ENCODE results near the gene SIGLEC14.

SIGLEC14 gene

DNA sequence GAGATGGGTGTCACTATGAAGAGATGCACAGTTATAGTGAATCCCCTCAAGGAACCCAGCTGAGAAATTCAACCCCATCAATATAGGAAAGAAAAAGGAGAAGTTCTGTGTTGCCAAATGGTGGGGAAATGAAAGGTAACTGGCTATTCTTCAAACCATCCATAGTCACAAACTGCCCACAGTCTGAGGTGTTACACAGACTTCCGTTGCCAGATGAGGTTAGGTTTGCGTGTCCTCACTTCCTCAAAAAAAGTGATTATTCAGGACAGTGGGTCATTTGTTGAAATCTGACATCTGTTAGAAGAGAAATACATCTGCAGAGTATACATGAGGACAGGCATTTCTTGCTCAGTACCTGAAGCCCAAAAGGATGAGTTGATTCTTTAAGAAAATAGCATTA is 25.4 kb downstream of the SIGLEC14 start:
- DNase-seq (ENCODE audit: low read depth in 2 of 2): no peak

- DNase-seq (ENCODE audit: low read depth in 2 of 2): no peak
These were observed 30.6 kb downstream of the SIGLEC14 start for GRCh38 chr19:51615991-51616390.

DNA sequence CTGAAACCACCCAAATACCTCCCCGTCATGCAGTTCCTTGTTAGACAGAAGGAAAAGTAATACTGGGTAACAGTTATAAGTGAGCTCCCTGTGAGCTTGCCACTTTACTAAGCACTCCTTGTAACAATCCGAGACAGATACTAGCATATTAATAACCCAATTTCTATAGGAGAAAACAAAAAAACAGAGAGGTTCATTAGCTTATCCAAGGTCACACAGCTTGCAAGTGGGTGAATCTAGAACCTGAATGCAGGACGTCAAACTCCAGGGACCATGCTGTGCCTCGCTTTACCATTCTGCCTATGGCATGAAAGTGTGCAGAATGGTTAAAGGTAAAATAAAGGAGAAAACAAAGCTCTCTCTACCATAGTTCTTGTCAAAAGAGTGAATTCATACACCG is 31.8 kb downstream of the SIGLEC14 start:
- no peak for DNase-seq (ENCODE audit: low read depth in 2 of 2)

- DNase-seq (ENCODE audit: low read depth in 2 of 2): no peak
These were observed 36.0 kb downstream of the SIGLEC14 start for GRCh38 chr19:51610576-51610975.

DNA sequence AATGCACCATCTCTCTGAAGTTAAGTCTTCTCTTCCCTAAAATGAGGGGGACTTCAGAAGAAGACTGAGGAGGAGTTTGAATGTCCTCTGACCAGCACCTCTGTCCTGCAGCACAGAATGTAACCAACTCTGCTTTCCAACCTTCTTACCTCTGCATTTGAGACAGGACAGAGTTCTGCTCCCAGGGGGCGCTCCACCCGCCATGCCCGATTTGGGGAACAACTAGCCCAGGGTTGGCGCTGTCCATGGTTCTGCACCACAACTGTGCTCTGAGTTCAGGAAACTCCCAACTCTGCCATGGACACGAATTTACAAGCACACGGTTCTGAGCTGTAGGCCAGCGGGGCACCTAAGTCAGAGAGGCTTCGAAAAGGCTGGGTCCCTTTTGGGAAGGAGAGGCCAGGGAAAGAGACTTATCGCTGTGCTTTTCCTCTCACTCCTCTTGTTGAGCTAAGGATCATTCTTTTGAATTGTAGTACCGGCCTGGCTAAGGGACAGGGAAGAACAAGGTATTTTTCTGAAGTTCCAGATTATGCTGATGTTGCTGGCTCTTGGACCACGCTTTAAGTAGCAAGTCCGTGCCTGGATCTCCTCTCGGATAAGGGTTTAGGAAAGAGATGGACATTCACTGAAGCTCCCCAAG is 38.6 kb downstream of the SIGLEC14 start:
- DNase-seq (ENCODE audit: low read depth in 2 of 2): peak; percentile 10 to 14

DNA sequence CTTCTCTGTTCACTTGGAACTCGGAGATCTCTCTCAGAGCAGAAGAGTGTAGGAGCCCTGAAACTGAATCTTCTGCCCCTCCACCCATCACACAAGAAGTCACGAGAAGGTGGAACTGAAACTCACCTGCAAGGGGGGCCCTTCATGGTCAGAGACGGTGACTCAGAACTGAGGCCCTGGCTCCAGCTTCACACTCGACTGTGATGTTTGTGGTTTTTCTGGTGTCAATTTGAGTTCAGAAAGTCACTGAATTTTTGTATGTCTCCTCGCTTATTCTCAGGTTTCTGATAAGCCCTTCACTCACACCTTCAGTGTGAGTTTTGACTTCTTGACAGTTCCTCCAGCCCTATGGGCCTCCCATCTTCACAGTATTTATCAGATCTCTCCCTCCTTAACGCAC is 39.5 kb downstream of the SIGLEC14 start:
- DNase-seq (ENCODE audit: low read depth in 2 of 2): no peak

- DNase-seq (ENCODE audit: low read depth in 2 of 2): no peak
These were observed 44.3 kb downstream of the SIGLEC14 start for GRCh38 chr19:51602189-51602854.

DNA sequence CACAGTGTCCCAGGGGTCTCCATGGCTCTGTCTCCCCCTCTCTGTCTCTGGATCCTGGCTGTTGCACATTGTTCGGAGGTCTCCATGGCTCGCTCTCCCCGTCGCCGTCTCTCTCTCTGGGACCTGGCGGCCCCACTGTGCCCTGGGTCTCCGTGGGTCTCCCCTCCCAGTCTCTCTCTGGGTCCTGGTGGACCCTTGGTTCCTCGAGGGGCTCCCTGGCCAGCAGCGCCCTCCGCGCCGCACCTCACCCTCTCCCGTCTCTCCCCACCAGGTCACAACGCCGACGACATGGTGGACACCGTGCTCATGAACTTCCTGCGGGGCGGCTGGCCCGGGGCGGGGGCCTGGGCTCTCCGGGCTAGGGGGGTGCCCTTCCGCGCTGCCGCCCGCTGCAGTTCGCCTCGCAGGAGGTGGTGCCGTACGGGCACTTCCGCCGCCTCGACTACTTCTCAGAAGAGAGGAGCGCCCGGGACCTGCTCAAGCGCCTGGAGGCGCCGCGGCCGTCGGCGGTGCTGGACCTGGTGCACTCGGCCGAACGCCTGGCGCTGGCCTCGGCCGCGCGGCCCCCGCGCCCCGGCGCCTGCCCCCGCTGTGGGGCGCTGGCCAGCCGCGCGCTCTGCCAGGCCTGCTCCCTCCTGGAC is 45.6 kb downstream of the SIGLEC14 start:
- DNase-seq (ENCODE audit: low read depth in 2 of 2): no peak

GRCh38 chr19:51599084-51599483 is 47.5 kb downstream of the SIGLEC14 start:
- DNase-seq (ENCODE audit: low read depth in 2 of 2): no peak

GRCh38 chr19:51598159-51598915 is 48.3 kb downstream of the SIGLEC14 start:
- no peak for DNase-seq (ENCODE audit: low read depth in 2 of 2)

GRCh38 chr19:51595190-51596175 is 51.1 kb downstream of the SIGLEC14 start:
- no peak for DNase-seq (ENCODE audit: low read depth in 2 of 2)

- no peak for DNase-seq (ENCODE audit: low read depth in 2 of 2)
These were observed 51.9 kb downstream of the SIGLEC14 start for GRCh38 chr19:51594774-51595109.

DNA sequence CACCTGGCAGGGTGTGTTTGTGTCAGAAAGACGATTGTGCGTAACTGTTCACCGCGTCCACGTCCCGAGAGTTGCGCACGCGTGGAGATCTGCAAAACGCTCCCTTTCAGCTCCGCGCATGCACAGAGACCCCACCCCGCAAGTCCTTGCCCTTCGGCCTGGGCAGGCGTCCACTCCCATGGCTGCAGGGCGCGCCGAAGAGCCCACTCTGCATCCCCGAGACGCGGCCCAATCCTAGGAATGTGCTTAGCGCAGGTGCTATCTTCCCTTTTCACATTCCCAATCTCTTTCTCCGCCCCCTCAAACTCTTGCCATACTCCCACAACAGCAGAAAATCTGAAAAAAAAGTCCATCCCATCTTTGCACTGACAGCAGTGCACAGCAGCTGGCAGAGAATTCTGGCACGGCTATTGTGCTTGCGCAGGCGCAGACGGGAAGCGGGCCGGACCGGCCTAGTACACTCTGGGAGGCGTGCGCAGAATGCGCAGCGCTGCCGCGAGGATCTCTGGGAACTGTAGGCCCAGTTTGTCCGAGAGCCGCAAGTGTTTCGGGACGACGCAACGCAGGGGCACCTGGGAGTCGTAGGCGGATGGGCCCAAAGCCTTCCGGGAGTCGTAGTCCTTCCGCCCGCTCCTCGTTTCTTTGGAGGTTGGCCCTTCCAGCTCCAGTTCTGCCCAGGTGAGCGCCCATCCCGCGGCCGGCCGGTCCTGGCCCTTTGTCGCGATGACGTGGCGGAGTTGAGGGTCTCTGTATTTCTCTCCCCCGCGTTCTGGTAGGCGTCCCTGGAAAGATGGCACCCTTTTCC is 52.5 kb downstream of the SIGLEC14 start:
- DNase-seq (ENCODE audit: low read depth in 2 of 2): peak; percentile 95

DNA sequence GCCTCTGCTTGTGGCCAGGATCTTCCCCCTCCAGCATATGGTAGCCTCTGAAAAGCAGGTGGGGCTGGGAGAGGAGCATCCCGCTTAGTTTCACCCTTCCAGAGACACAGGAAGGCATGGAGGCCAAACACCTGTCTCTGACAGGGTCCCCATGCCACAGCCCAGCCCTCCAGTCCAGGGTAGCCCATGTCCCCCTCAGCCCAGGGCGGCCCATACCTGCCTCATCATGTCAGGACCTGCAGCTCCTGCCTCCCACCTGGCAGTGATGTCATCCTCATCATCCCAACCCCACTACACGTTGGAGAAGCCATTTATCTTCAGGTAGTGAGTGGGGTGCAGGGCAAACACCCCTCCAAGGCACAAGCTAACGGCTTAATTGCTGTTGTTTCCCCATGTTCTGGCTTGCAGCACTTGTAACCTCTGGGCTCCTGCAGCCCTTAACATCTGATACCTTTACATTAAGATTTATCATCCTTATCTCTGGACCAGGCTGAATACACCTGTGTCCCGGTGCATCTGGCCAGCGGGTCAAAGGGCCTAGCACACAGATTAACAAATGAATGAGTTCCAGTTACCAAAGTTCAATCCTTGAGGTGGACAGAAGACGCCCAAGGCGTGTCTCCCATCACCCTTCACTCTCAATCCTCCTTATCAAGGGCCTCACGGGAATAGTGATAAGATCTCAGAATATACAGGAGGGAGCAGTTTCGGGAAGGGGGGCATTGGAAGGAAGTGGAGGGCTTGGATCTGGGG is 53.3 kb downstream of the SIGLEC14 start:
- DNase-seq (ENCODE audit: low read depth in 2 of 2): no peak

Measured in activated CD8-positive, alpha-beta memory T cell treated with anti-CD3 and anti-CD28 coated beads for 4 hours (primary cell).